Muscle of leg (tissue), 11 donors: Measurements from ENCODE around the gene MAFF. TPM values are rescaled to one million over a fixed set of nuclear protein-coding genes. Genes with fewer than 3 reads are reported as not detected.
A peak's percentile ranks its signal among the peaks of the same experiment; 100 is the strongest.

Source experiments
- DNase-seq: peaks from one replicate; pipeline ENCODE4 v3.0.0; 2013
- H3K27ac ChIP-seq: one replicate; pipeline ENCODE4 v1.5.1; 2013; ENCODE audit warnings: mild to moderate bottlenecking, low read length, control low read depth
- H3K27me3 ChIP-seq: one replicate; pipeline ENCODE4 v1.6.1; 2013; ENCODE audit warnings: low read length; ENCODE audit not compliant: control insufficient read depth, insufficient read depth
- H3K36me3 ChIP-seq: one replicate; pipeline ENCODE4 v1.6.1; 2013; ENCODE audit warnings: low read length; ENCODE audit not compliant: control insufficient read depth, insufficient read depth
- H3K4me1 ChIP-seq: one replicate; pipeline ENCODE4 v1.6.1; 2013; ENCODE audit warnings: low read length; ENCODE audit not compliant: control insufficient read depth, insufficient read depth
- H3K4me3 ChIP-seq: one replicate; pipeline ENCODE4 v1.5.1; 2013; ENCODE audit warnings: low read length, control low read depth
- H3K9me3 ChIP-seq: replicated peaks from 2 replicates; pipeline ENCODE4 v1.6.1; 2013; ENCODE audit warnings: low read depth, low read length; ENCODE audit not compliant: control insufficient read depth
- WGBS: methylation state at CpG from one replicate; pipeline ENCODE4 v1.1.5; 2013; ENCODE audit warnings: missing lambda C conversion rate; ENCODE audit not compliant: insufficient coverage; 5-methylcytosine and 5-hydroxymethylcytosine counted together
- polyA plus RNA-seq, 8 donors: library from polyadenylated mRNA; unstranded; fragments of 120-200 nt; gene quantifications; one replicate each; pipeline versions ENCODE4 v1.2.1 to v1.2.3, GENCODE V29; 2013; ENCODE audit warnings: inconsistent platforms in 1 of 8, low replicate concordance in 1 of 8; ENCODE audit not compliant: insufficient read length in 8 of 8, insufficient read depth in 1 of 8
- total RNA-seq: library from RNA; stranded (reverse); fragments of 120-200 nt; gene quantifications from one replicate; pipeline ENCODE4 v1.2.4, GENCODE V29; 2013

MAFF gene
- total and polyA plus RNA-seq, 9 donors: 2.0 to 7.3 (median 4.5) TPM

DNA sequence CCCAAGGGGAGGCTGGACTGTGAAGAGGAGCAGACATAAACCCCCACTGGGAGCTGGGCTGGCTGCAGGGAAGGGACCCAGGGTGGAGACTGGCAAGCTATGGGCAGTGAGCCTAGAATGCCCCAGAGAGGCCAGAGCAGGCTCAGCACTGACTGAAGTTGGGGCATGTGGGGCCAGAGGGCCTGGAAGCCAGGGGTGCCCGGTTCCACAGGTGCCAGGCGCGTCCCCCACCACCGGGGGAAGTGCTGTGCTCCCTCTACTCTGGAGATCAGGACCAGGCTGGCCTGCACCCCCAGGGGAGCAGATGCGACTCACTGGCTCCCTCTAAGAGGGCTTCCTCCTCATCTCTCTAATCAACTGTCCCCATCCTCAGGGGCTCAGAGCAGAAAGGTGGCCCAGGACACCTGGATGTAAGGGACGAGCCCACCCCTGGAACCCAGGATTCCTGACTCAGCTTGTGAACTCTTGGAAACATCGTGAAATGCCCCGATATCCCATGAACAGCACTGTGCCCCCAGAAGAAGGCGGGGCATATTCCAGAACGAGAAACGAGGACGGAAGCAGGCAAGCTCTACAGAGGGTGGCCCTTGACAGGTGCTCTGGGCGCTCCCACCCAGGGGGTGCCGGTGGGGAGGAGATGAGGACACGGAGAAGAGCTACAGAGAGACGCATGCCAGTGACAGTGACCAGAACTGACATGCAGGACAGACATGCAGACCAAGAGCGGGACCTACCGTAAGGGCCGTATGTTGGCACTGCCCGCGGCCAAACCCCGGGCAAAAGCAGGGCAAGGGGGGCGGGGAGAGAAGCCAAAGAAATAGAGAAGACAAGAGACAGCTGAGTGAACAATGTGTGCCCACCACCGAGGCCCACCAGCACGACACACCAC is 20.4 kb downstream of the MAFF start:
- Histone ChIP-seq H3K36me3 (peaks cover 70% of the 10 kb centered on the region), H3K4me1 (peaks cover 37% of the 10 kb centered on the region)

DNA sequence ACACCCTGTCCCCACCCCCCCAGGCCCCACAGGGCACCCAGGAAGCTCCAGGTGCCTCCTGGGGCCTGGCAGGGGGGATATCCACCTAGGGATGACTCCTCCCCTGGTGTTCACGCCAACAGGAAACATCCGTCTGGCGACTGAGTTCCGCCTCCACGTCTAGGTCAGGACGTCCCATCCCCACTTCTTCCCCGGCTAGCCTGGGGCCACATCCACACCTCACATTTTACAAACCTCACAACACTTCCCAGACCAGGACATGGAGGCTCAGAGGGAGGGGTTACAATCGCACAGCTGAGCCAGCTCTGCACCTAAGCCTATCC is 21.0 kb downstream of the MAFF start:
- H3K27ac ChIP-seq: no peak overlapping the region
- H3K4me3 ChIP-seq: no peak overlapping the region
- H3K9me3 ChIP-seq: no peaks in the 10 kb centered on the region
- no peaks in the 10 kb centered on the region for H3K27me3 ChIP-seq
- no CpG with 5 or more reads among the region's 8 CpGs for WGBS
- peaks cover 76% of the 10 kb centered on the region for H3K36me3 ChIP-seq
- peaks cover 41% of the 10 kb centered on the region for H3K4me1 ChIP-seq
- DNase-seq: no peak

More for the DNA sequence above, 20.4 kb downstream of the MAFF start:
- Histone ChIP-seq H3K27ac (no peak overlapping the region), H3K27me3 (no peaks in the 10 kb centered on the region), H3K4me3 (no peak overlapping the region), H3K9me3 (no peaks in the 10 kb centered on the region)
- WGBS: 83% methylated on average over 18 of the region's 25 CpGs
- no peak for DNase-seq

GRCh38 chr22:38223289-38223960 is 21.6 kb downstream of the MAFF start:
- 69% methylated on average over 4 of the region's 12 CpGs for WGBS
- peaks cover 41% of the 10 kb centered on the region for H3K4me1 ChIP-seq
- peaks cover 83% of the 10 kb centered on the region for H3K36me3 ChIP-seq

DNA sequence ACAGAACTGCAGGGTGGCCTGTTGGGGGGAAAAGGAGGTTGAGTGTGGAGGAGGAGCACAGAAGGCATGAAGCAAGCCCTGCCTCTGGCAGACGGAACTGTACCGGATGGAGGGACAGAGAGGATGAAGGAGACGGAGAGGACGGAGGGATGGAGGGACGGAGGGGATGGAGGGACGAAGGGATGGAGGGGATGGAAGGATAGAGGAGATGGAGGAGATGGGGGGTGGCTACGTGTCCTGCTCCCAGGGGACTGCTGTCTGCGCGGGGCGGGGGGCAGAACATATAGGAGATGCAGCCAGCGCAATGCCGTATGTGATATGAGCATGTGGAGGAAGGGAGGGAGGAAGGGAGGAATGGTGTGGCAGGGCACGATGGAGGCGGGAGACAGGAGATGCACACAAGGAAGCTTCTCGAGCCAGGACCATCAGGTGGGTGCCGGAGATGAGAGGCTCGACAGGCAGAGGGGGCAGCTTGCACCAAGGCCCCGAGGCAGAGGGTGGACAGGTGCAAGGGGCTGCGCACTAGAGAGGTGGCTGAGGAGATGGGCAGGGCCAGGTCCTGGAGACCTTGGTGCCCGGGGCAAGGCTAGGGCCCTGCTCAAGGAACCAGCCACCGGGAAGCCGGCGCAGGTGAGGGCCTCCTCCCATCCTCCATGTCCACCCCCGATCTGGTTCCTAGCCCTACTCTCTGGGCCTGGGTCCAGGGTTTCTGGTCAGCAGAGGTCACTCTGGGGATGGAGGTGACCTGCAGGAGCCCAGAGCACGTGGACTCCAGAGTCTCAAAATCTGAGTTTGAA is 25.3 kb downstream of the MAFF start:
- WGBS: 84% methylated on average over 24 of the region's 25 CpGs
- H3K27me3 ChIP-seq: no peaks in the 10 kb centered on the region
- no peak overlapping the region for H3K27ac ChIP-seq
- H3K4me1 ChIP-seq: peaks cover 36% of the 10 kb centered on the region
- peaks cover 91% of the 10 kb centered on the region for H3K36me3 ChIP-seq
- DNase-seq: no peak
- H3K4me3 ChIP-seq: no peak overlapping the region
- H3K9me3 ChIP-seq: no peaks in the 10 kb centered on the region

More at GRCh38 chr22:38223289-38223960, 21.6 kb downstream of the MAFF start:
- H3K4me3 ChIP-seq: no peak overlapping the region
- H3K9me3 ChIP-seq: no peaks in the 10 kb centered on the region
- no peak for DNase-seq
- H3K27me3 ChIP-seq: no peaks in the 10 kb centered on the region
- H3K27ac ChIP-seq: no peak overlapping the region

GRCh38 chr22:38228326-38228872 is 26.6 kb downstream of the MAFF start:
- peaks cover 33% of the 10 kb centered on the region for H3K4me1 ChIP-seq
- H3K4me3 ChIP-seq: no peak overlapping the region

GRCh38 chr22:38228873-38229740 is 27.3 kb downstream of the MAFF start:
- Histone ChIP-seq H3K36me3 (peaks cover 90% of the 10 kb centered on the region), H3K27ac (peak overlapping the region; percentile 88), H3K4me1 (peaks cover 34% of the 10 kb centered on the region), H3K27me3 (no peaks in the 10 kb centered on the region), H3K4me3 (no peak overlapping the region), H3K9me3 (no peaks in the 10 kb centered on the region)
- 34% methylated on average over 7 of the region's 14 CpGs for WGBS
- peak; percentile 77 for DNase-seq

More at GRCh38 chr22:38228326-38228872, 26.6 kb downstream of the MAFF start:
- WGBS: 60% methylated on average over 2 of the region's 3 CpGs
- no peaks in the 10 kb centered on the region for H3K27me3 ChIP-seq
- H3K36me3 ChIP-seq: peaks cover 92% of the 10 kb centered on the region
- DNase-seq: no peak
- no peaks in the 10 kb centered on the region for H3K9me3 ChIP-seq
- H3K27ac ChIP-seq: peak overlapping the region; percentile 88

- peaks cover 34% of the 10 kb centered on the region for H3K4me1 ChIP-seq
- H3K4me3 ChIP-seq: no peak overlapping the region
- 79% methylated on average over 9 of the region's 15 CpGs for WGBS
- peak; percentile 65 for DNase-seq
- no peaks in the 10 kb centered on the region for H3K27me3 ChIP-seq
- H3K27ac ChIP-seq: no peak overlapping the region
- peaks cover 91% of the 10 kb centered on the region for H3K36me3 ChIP-seq
- H3K9me3 ChIP-seq: no peaks in the 10 kb centered on the region
Measured at GRCh38 chr22:38230108-38230825, 28.5 kb downstream of the MAFF start.

- Histone ChIP-seq H3K27ac (no peak overlapping the region), H3K4me1 (peaks cover 34% of the 10 kb centered on the region), H3K27me3 (no peaks in the 10 kb centered on the region), H3K36me3 (peaks cover 90% of the 10 kb centered on the region), H3K4me3 (no peak overlapping the region), H3K9me3 (no peaks in the 10 kb centered on the region)
- DNase-seq: no peak
- 87% methylated on average over 7 of the region's 9 CpGs for WGBS
Measured at GRCh38 chr22:38230916-38231315, 29.1 kb downstream of the MAFF start.

DNA sequence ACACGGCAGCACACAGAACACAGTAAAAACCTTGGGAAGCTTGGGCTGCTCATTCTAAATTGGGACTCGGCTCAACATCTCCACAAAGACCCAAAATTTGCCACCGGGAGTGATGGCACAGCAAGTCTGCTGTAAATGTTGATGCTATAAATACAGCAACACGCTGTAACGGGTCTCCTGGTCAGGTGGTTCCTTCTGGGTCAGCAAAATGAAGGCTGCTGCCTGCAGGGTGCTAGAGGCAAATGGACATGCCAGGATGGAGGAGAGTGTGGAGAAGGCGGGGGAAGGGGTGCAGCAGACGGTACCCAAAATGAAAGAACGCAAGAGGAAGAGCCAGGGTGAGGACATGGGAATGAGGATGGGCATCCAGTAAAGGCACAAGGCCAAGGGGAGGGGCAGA is 30.4 kb downstream of the MAFF start:
- WGBS: 85% methylated on average over 5 of the region's 8 CpGs
- H3K9me3 ChIP-seq: no peaks in the 10 kb centered on the region
- H3K4me1 ChIP-seq: peaks cover 34% of the 10 kb centered on the region
- H3K27ac ChIP-seq: no peak overlapping the region
- no peak overlapping the region for H3K4me3 ChIP-seq
- peaks cover 90% of the 10 kb centered on the region for H3K36me3 ChIP-seq
- no peak for DNase-seq
- no peaks in the 10 kb centered on the region for H3K27me3 ChIP-seq
